ENCODE data around the gene ENPP3.
A peak's percentile ranks its signal among the peaks of the same experiment; 100 is the strongest.

Gene ENPP3

GRCh38 chr6:131636880-131637792 is at the start of gene ENPP3:
TSS of gene ENPP3 (plus strand) at chr6:131637302. CDS start at chr6:131637385, 83 bp downstream.
- DNase-seq (ENCODE audit: low read depth) = no peak

GRCh38 chr6:131587909-131588308 is 49.2 kb upstream of the ENPP3 start:
- no peak for DNase-seq (ENCODE audit: low read depth)

DNA sequence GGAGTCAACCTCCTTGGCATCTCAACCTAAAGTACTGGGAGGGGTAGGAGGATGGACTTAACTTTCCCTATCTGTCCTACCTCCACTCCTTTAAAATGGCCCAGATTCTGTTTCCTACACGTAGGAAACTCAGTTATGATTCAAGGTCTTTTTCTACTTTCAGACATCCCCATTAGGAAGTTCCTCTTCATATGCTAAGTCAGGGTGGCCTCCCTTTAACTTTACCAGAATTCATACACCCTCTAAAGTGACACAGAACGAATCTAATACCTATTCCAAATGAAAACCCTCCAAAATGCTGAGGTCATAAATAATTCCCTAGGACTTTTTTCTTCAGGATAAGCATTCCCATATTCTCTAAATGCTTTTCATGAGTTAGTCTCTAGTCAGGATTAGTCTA is 48.5 kb upstream of the ENPP3 start:
- DNase-seq (ENCODE audit: low read depth) = no peak

DNA sequence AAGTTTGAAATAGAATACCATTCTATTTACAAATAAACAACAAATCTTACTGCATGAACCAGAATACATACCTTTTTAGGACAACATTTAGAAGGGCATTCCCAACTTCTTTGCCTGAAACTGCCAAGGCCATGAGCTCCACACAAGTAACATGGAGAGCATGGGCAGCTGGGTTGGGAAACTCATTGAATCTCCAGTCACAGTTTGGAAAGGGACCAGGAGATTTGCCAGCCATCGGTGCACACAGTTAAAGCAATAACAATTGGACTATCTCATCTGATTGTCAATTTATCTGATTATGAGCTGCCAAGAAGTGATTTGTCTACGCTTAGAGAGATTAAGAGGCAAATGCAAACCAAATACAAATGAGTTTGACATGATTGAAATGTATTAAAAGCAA is 44.2 kb upstream of the ENPP3 start:
- no peak for DNase-seq (ENCODE audit: low read depth)

DNA sequence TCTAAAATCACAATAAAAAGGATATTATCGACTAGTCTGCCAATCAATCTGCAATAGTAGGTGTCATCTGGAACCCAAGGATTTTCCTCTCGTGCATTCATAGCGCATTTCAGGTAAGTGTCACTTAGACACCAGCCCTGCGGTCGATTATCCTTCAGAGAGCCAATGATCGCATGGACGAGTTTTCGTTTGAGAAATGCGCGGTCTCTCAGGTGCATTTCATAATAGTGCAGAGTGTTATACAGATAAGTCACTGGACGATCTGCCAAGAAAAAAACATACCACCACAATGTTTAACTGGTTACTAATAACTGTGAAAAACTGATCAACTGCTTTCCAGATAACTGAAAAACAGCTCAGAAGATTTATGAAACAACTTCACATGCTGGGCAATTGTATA is 43.0 kb upstream of the ENPP3 start:
- DNase-seq (ENCODE audit: low read depth) = no peak

GRCh38 chr6:131597446-131597845 is 39.7 kb upstream of the ENPP3 start:
- no peak for DNase-seq (ENCODE audit: low read depth)

GRCh38 chr6:131600716-131601115 is 36.4 kb upstream of the ENPP3 start:
- DNase-seq (ENCODE audit: low read depth) = no peak

- DNase-seq (ENCODE audit: low read depth) = peak; percentile 58
Measured at GRCh38 chr6:131602781-131603312, 34.3 kb upstream of the ENPP3 start.

GRCh38 chr6:131613296-131613925 is 23.7 kb upstream of the ENPP3 start:
- no peak for DNase-seq (ENCODE audit: low read depth)

DNA sequence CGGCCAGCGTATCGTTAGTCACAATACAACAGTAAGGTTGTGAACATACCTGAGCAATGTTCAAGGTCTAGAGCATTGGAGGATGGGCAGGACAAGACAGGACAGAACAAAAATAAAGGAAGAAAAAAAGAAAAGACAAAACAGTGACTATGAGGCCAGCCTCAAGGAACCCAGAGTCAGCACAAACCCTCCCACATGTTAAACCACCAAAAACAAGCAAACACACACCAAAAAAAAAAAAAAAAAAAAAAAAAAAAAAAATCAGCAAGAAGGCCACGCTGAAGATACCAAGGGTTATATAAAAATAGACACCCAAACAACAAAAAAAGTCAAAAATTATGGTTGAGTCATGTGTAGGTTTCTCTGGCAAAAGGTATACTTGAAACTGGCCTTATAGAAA is 21.8 kb upstream of the ENPP3 start:
- no peak for DNase-seq (ENCODE audit: low read depth)

GRCh38 chr6:131627724-131628682 is 9.1 kb upstream of the ENPP3 start, which contains the start of gene MED23:
TSS of gene MED23 (minus strand) at chr6:131628242. CDS start at chr6:131628049, 193 bp downstream.
- DNase-seq (ENCODE audit: low read depth) = peak; percentile 87

DNA sequence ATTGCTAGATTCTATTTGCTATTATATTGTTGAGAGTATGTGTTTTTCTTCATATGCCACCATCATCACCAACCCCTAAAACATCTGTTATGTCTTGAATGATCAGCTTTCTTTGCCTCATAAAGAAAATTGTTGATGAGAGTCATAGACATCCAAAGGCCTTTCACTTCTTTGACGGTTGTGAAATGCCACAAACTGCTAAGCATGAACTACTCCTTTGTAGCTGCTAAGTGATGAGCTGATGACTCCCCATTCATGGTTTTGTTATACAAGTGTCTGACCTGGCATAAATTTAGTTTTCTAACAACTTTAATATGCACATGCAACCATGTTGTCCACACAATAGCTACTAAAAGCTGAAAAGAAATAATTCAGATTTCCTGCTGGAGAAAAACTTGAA is 8.4 kb upstream of the ENPP3 start:
- no peak for DNase-seq (ENCODE audit: low read depth)

GRCh38 chr6:131629651-131630050 is 7.5 kb upstream of the ENPP3 start:
- no peak for DNase-seq (ENCODE audit: low read depth)

DNA sequence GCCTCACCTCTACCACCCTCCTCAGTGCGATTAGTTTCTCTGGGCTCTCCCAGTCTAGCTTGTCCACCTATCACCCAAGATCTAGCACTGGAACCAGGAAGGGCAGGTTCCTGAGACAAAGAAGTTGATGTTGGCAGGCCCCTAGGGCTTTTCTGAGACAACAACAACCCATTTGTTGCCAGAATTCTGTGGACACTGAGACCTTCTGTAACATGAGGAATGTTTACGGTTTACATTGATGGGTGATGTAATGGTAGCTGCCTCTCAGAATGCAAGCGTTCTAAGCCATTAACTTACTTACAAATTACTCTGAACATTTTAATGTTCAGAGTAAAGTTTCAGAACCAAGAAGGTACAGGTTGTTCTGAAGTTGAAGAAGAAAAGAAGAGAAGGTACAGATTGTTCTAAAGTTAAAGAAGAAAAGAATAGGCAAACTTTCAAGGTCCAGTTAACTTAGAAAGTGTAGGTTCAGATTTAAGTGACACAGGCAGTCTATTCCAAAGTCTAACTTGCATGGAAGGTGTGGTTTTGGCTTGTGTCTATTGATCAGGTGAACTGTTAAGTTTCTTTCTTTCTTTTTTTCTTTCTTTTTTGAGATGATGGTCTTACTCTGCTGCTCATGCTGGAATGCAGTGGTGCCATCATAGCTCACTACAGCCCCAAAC is 5.3 kb upstream of the ENPP3 start:
- no peak for DNase-seq (ENCODE audit: low read depth)

- no peak for DNase-seq (ENCODE audit: low read depth)
Measured at GRCh38 chr6:131635384-131636340, 1.4 kb upstream of the ENPP3 start.

DNA sequence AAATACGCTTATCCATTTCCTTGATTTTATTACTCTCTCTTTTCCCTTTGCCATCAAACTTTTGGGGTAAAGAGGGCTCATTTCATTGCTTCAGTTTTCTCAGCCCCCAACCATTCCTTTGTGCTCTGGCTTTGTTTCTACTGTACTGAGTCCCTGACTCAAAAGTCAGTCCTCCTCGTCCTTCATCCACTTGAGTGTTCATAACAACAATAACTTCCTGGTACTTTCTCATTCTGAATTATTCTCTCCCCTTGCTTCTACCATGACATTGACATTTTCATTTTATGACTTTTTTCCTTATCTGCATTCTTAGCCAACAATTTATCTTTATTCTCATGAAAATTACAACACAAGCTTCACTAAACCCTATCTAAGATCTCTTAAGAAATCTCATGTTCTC is 911 bp downstream of the ENPP3 start:
- DNase-seq (ENCODE audit: low read depth) = no peak

- no peak for DNase-seq (ENCODE audit: low read depth)
Measured at GRCh38 chr6:131640100-131640499, 3.0 kb downstream of the ENPP3 start.

- DNase-seq (ENCODE audit: low read depth) = no peak
Measured at GRCh38 chr6:131640576-131640975, 3.5 kb downstream of the ENPP3 start.

DNA sequence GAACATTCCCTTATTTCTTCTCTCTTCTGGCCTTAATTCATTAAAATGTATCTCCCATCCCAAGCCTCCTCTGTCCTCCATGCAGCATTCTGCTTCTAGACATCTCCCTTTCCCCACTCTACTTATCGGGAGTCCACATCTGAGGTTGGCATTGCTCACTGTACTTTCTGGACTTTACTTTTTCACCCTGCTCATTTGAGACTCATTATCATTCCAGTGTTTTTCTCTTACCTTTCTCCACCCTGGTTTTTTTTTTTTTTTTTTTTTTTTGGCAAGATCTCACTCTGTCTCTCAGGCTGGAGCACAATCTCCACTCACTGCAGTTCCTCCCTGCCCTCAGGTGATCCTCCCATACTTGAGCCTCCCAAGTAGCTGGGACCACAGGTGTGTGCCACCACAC is 4.5 kb downstream of the ENPP3 start:
- DNase-seq (ENCODE audit: low read depth) = no peak

DNA sequence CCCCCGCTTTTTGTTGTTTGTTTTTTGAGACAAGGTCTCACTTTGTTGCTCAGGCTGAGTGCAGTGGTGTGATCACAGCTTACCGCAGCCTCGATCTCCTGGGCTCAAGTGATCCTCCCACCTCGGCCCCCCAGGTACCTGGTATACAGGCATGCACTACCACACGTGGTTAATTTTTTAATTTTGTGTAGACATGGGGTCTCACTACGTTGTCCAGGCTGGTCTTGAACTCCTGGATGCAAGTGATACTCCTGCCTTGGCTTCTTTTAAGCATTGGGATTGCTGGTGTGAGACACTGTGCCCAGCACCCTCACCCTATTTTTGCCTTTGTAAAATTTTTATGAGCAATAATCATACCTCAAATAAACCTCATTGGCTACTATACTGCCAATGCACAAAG is 5.5 kb downstream of the ENPP3 start:
- DNase-seq (ENCODE audit: low read depth) = no peak
